Raji (cell line): ENCODE data around the gene LIME1.

ENCODE experiments used
- POLR2A ChIP-seq: IDR thresholded peaks from 2 replicates; pipeline ENCODE4 v1.6.1; 2011; ENCODE audit warnings: low read depth, low read length, control low read depth; ENCODE audit not compliant: insufficient read depth

LIME1 gene

GRCh38 chr20:63735859-63736718, at the start of gene LIME1:
Gene LIME1, plus strand, starts transcription at chr20:63736664. Its CDS starts 886 bp downstream, at chr20:63737550.
- TF ChIP-seq POLR2A: no peak; the same call in 1 of the 2 replicates

- no peak for TF ChIP-seq POLR2A
Observed at GRCh38 chr20:63687419-63688178, 48.9 kb upstream of the LIME1 start.

GRCh38 chr20:63688228-63689045, 48.0 kb upstream of the LIME1 start:
- no peak for TF ChIP-seq POLR2A

- TF ChIP-seq POLR2A: no peak
Observed at GRCh38 chr20:63689046-63690002, 47.1 kb upstream of the LIME1 start.

GRCh38 chr20:63690003-63690897, 46.2 kb upstream of the LIME1 start:
- no peak for TF ChIP-seq POLR2A

GRCh38 chr20:63690898-63691710, 45.4 kb upstream of the LIME1 start:
- no peak for TF ChIP-seq POLR2A

- TF ChIP-seq POLR2A: no peak
Observed at GRCh38 chr20:63691711-63692435, 44.6 kb upstream of the LIME1 start.

GRCh38 chr20:63692436-63693082, 43.9 kb upstream of the LIME1 start:
- TF ChIP-seq POLR2A: no peak

- no peak for TF ChIP-seq POLR2A
Observed at GRCh38 chr20:63693083-63693732, 43.3 kb upstream of the LIME1 start.

GRCh38 chr20:63693733-63694583, 42.5 kb upstream of the LIME1 start:
- TF ChIP-seq POLR2A: no peak
